ENCODE data around the gene ARHGEF25. TPM values are rescaled to one million over a fixed set of nuclear protein-coding genes. Genes with fewer than 3 reads are reported as not detected.

The ARHGEF25 gene
- total and polyA plus RNA-seq, 11 donors, result 5.5 to 20.3 (median 10.1) TPM

- Histone ChIP-seq H3K36me3 (peaks cover 0 to 28% (median 6%) of the 10 kb centered on the region in 9 donors), H3K27me3 (peaks cover 0 to 25% (median 0%) of the 10 kb centered on the region in 9 donors), H3K4me3 (no peak overlapping the region), H3K9me3 (no peaks in the 10 kb centered on the region), H3K27ac (peak overlapping the region in 5 of 12 donors; percentile 28 to 96 (median 88)), H3K4me1 (peaks cover 0 to 77% (median 35%) of the 10 kb centered on the region in 12 donors)
- intact Hi-C loops (cut with DNase I), result no loop called here
- DNase-seq (no peak), ATAC-seq (no peak)
- 80 to 89% (median 83%) methylated on average over 12 of the region's 12 CpGs for WGBS, 4 donors
- TF ChIP-seq CTCF (IDR thresholded peaks at IDR 0.05) (no peak), POLR2A (IDR thresholded peaks at IDR 0.05) (no peak)
Measured at GRCh38 chr12:57607958-57608663, 3.1 kb upstream of the ARHGEF25 start.

GRCh38 chr12:57609101-57609780, 2.0 kb upstream of the ARHGEF25 start:
- DNase-seq, result no peak
- Histone ChIP-seq H3K27ac (peak overlapping the region; percentile 43 to 96 (median 85)), H3K27me3 (peaks cover 0 to 25% (median 0%) of the 10 kb centered on the region in 9 donors), H3K4me1 (peaks cover 0 to 79% (median 28%) of the 10 kb centered on the region in 12 donors), H3K4me3 (peak overlapping the region in 6 of 12 donors; percentile 65 to 83 (median 74)), H3K36me3 (peaks cover 0 to 29% (median 6%) of the 10 kb centered on the region in 9 donors), H3K9me3 (no peaks in the 10 kb centered on the region)
- ATAC-seq, result no peak
- 59 to 68% (median 64%) methylated on average over 19 of the region's 19 CpGs for WGBS, 4 donors
- TF ChIP-seq CTCF (IDR thresholded peaks at IDR 0.05) (no peak), POLR2A (IDR thresholded peaks at IDR 0.05) (no peak)
- intact Hi-C loops (cut with DNase I), result no loop called here

DNA sequence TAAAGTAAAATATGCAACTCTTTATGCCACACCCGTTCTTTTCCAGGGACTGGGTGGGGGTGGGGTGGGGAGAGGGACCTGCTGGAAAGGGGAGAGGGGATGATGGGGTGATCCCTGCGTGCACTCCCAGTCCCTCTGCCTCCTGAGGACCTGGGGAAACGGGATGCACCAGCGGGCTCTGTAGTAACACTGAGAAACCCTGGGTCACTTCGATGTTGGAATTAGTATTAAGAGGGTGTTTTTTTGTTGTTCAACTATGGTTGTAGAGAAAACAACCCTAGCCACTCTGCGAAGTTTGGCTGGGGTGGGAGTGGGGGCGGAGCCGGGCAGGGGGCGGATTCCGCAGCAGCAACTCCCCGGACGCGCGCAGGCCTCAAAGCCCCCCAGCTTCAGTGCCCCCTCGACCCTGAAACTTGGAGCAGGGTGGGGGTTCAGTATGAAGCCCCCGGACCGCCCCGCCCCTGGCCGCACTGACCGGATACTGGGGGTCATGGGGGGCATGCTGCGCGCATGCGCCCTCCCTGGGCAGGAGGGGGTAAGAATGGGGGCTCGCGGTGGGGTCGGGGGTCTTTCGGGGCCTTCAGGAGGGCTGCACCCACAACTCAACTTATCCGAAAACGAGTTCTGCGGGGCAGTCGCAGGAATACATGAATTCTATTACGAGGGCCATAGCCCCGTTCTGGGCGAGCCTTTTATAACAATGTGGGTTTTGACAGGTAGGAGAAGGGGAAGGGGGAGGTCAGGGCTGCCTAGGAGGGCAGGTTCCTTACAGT, 1.3 kb upstream of the ARHGEF25 start:
- 26 to 41% (median 32%) methylated on average over 27 to 34 of the region's 34 CpGs for WGBS, 4 donors
- Histone ChIP-seq H3K9me3 (no peaks in the 10 kb centered on the region), H3K4me1 (peaks cover 0 to 78% (median 25%) of the 10 kb centered on the region in 12 donors), H3K27me3 (peaks cover 0 to 25% (median 0%) of the 10 kb centered on the region in 9 donors), H3K4me3 (peak overlapping the region in 11 of 12 donors; percentile 60 to 83 (median 71)), H3K36me3 (peaks cover 0 to 34% (median 13%) of the 10 kb centered on the region in 9 donors), H3K27ac (peak overlapping the region; percentile 43 to 96 (median 85))
- TF ChIP-seq POLR2A (IDR thresholded peaks at IDR 0.05) (no peak), CTCF (IDR thresholded peaks at IDR 0.05) (no peak)
- DNase-seq (peak in 4 of 5 donors; percentile 63 to 77 (median 72)), ATAC-seq (peak in 2 of 4 donors; percentile 2 to 11)
- intact Hi-C loops (cut with DNase I), result no loop called here
